ENCODE measurements around the gene HDGFL1. TPM values are rescaled to one million over a fixed set of nuclear protein-coding genes. Genes with fewer than 3 reads are reported as not detected.

Gene HDGFL1
- total and polyA plus RNA-seq, 2 of the 8 experiments (the other 6 are each of a cell fraction or from before 2014, with no cell fraction given): not detected

- Histone ChIP-seq H3K56ac (replicated peaks; ENCODE audit: insufficient read length, low read depth, low read length) (no peak overlapping the region), H3K9me3 (ENCODE audit: insufficient read depth in 2 of 2, low read depth in 1 of 2, low read length in 1 of 2) (no peaks in the 10 kb centered on the region), H3K79me1 (ENCODE audit: low read depth, low read length) (no peaks in the 10 kb centered on the region), H3K79me2 (ENCODE audit: control insufficient read depth in 1 of 2, insufficient read depth in 2 of 2, low read length in 2 of 2) (no peaks in the 10 kb centered on the region), H3K4me2 (ENCODE audit: insufficient read depth in 1 of 2, low read depth in 2 of 2, low read length in 2 of 2) (no peak overlapping the region), H2AK5ac (ENCODE audit: low read depth, low read length) (no peak overlapping the region), H3K27ac (ENCODE audit: low read depth, low read length) (no peak overlapping the region), H2BK15ac (ENCODE audit: low read length) (no peak overlapping the region), H3K9ac (replicated peaks in 1 of 4; ENCODE audit: extremely low read depth in 1 of 4, low read depth in 3 of 4, low read length in 3 of 4) (no peak overlapping the region), H2BK120ac (replicated peaks; ENCODE audit: low read depth, low read length) (no peak overlapping the region), H2BK5ac (ENCODE audit: low read depth, low read length) (no peak overlapping the region), H3K23ac (ENCODE audit: insufficient read length) (no peak overlapping the region), H4K5ac (ENCODE audit: insufficient read length, low read depth, low read length) (no peak overlapping the region), H4K8ac (ENCODE audit: extremely low read depth, insufficient read depth, low read length) (no peak overlapping the region), H4K20me1 (replicated peaks in 1 of 2; ENCODE audit: control insufficient read depth in 1 of 2, insufficient read depth in 2 of 2, low read length in 2 of 2) (no peaks in the 10 kb centered on the region), H2BK12ac (ENCODE audit: low read depth, low read length) (no peak overlapping the region), H2BK20ac (ENCODE audit: low read length) (no peak overlapping the region), H3K18ac (ENCODE audit: extremely low read depth, low read length) (no peak overlapping the region), H4K91ac (replicated peaks; ENCODE audit: insufficient read length, low read length) (no peak overlapping the region), H3K27me3 (replicated peaks in 1 of 4; ENCODE audit: control insufficient read depth in 3 of 4, extremely low read depth in 1 of 4, insufficient read depth in 3 of 4, low read length in 3 of 4) (no peaks in the 10 kb centered on the region), H3K14ac (ENCODE audit: insufficient read length) (no peak overlapping the region), H3K36me3 (ENCODE audit: control insufficient read depth in 2 of 4, insufficient read depth in 4 of 4, low read length in 3 of 4) (no peaks in the 10 kb centered on the region), H3K4me3 (ENCODE audit: extremely low read depth in 1 of 4, insufficient read depth in 2 of 4, low read depth in 3 of 4, low read length in 4 of 4) (no peak overlapping the region), H3K4me1 (replicated peaks in 1 of 4; ENCODE audit: control insufficient read depth in 3 of 4, insufficient read depth in 4 of 4, low read length in 3 of 4) (no peaks in the 10 kb centered on the region), H3K23me2 (ENCODE audit: low read depth, low read length) (no peaks in the 10 kb centered on the region; the same call in 1 of the 2 replicates), H3K4ac (replicated peaks; ENCODE audit: insufficient read length, low read depth, low read length) (no peak overlapping the region), H2AFZ (ENCODE audit: low read length) (no peak overlapping the region)
- POLR2A ChIA-PET (ENCODE audit: partially characterized antibody): no interaction called here
- no peak for TF ChIP-seq CBX8 (IDR thresholded peaks at IDR 0.05; ENCODE audit: borderline replicate concordance, low read depth, low read length)
- FAIRE-seq (no peak), DNase-seq (ENCODE audit: low read depth in 1 of 2, low spot score in 2 of 2) (no peak)
- CTCF ChIA-PET (ENCODE audit: partially characterized antibody): interaction anchor here (1.0 kb wide), 1 partner anchor 182 kb away, joined by 3 read pairs; no protein-coding TSS in a partner anchor
These were observed 42.6 kb upstream of the HDGFL1 start for GRCh38 chr6:22526736-22527135.

Measured in H1 (cell line).